Stimulated activated naive B cell treated with anti-CD40 and anti-IgM and Interleukin-4, amounts not matched to agents 10 μg/mL and 1 μg/mL and 100 μg/mL, for 72 hours (primary cell): ENCODE results near the gene STAG1.
"Not testable (repeated sequence)": the region's sequence is repeated elsewhere in the genome, so short reads cannot be mapped to it uniquely, and the experiment has no call there.

Experiments
- ATAC-seq, 2 donors: fragments of 150-1000 bp; cut with Tn5 transposase; replicated peaks; 2 replicates each; pipeline ENCODE4 v1.10.0; 2021; ENCODE audit warnings: moderate library complexity in 1 of 2
- DNase-seq: peaks from one replicate; pipeline ENCODE4 v3.0.0; 2021
- H3K27ac Mint-ChIP-seq: one replicate; pipeline ENCODE4 v1.8.0; 2022; ENCODE audit warnings: mild to moderate bottlenecking, mixed read lengths
- H3K27me3 Mint-ChIP-seq, 2 donors: one replicate each; pipeline ENCODE4 v1.8.0; 2022; ENCODE audit warnings: mixed read lengths in 2 of 2
- H3K36me3 Mint-ChIP-seq, 2 donors: one replicate each; pipeline ENCODE4 v1.8.0; 2022; ENCODE audit warnings: mixed read lengths in 2 of 2, mild to moderate bottlenecking in 1 of 2
- H3K4me1 Mint-ChIP-seq, 2 donors: one replicate each; pipeline ENCODE4 v1.8.0; 2022; ENCODE audit warnings: mixed read lengths in 2 of 2, mild to moderate bottlenecking in 1 of 2
- H3K4me3 Mint-ChIP-seq, 2 donors: one replicate each; pipeline ENCODE4 v1.8.0; 2022; ENCODE audit warnings: mild to moderate bottlenecking in 2 of 2, mixed read lengths in 2 of 2, moderate library complexity in 1 of 2
- H3K9me3 Mint-ChIP-seq, 2 donors: one replicate each; pipeline ENCODE4 v1.8.0; 2022; ENCODE audit warnings: mixed read lengths in 2 of 2, mild to moderate bottlenecking in 1 of 2

STAG1 gene

DNA sequence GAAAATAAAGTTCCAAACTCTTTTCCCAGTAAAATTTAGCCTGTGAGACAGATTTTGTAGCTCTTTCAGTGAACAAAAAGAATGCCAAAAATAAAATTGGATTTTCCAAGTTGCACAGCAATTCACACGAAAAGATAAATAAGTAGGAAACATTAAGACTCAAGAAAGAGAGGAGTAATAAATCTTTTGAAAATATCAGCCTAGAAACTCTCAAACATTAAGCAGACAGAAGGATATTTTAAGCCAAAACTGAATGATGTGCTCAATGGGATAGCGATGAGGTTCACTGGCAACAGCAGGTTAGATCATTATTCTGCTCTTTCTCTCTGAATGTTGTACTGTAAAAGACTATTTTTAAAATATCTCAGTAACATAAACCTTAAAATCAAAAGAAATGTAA, 115.0 kb downstream of the STAG1 start:
- peaks cover 2 to 4% of the 10 kb centered on the region in 2 donors for H3K9me3 Mint-ChIP-seq
- ATAC-seq (no peak), DNase-seq (no peak)
- H3K4me1 Mint-ChIP-seq: peaks cover 16 to 41% of the 10 kb centered on the region in 2 donors
- peaks cover 6 to 12% of the 10 kb centered on the region in 2 donors for H3K36me3 Mint-ChIP-seq
- no peaks in the 10 kb centered on the region for H3K27me3 Mint-ChIP-seq
- no peak overlapping the region for H3K27ac Mint-ChIP-seq
- H3K4me3 Mint-ChIP-seq: no peak overlapping the region

DNA sequence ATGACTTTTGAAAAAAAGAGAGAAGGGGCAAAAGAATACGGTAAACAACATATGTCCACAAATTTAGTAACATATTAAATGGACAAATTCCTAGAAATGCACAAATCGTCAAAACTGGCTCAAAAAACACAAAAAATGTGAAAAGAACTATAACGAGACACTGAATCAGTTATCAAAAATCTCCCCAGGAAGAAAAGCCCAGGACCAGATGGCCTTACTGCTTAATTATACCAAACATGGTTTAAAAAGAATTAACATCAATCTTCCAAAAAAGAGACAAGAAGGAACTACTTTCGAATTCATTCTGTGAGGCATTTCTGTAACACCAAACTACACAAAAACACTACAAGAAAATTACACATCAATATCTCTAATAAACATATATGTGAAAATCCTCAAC, 117.4 kb downstream of the STAG1 start:
- H3K4me1 Mint-ChIP-seq: peaks cover 23 to 46% of the 10 kb centered on the region in 2 donors
- no peak overlapping the region for H3K27ac Mint-ChIP-seq
- peaks cover 2 to 4% of the 10 kb centered on the region in 2 donors for H3K9me3 Mint-ChIP-seq
- no peak for ATAC-seq
- DNase-seq: no peak
- H3K36me3 Mint-ChIP-seq: peaks cover 8 to 26% of the 10 kb centered on the region in 2 donors
- no peak overlapping the region for H3K4me3 Mint-ChIP-seq
- H3K27me3 Mint-ChIP-seq: no peaks in the 10 kb centered on the region

DNA sequence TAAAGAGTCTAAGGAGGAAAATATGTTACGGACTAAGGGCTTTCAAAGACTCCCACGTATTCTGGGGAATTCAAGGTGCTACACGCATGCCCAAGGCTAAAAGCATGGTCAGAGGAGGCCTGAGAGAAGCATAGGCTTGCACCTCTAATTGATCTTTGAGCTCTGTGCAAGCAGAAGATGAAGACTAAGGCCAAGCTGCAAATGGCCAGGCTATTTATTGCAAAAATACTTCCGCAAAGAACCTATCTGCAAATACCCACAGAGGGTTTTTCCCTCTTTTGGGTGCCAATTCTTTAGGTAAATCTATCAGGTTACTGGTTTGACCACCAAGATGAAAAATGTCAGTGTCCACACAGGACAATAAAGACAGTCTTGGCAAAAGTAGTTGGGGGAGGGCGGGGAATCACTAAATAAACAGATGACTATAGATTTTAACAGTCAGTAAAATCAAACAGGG, 119.5 kb downstream of the STAG1 start:
- peaks cover 8 to 13% of the 10 kb centered on the region in 2 donors for H3K9me3 Mint-ChIP-seq
- H3K36me3 Mint-ChIP-seq: peaks cover 24 to 43% of the 10 kb centered on the region in 2 donors
- H3K4me3 Mint-ChIP-seq: no peak overlapping the region
- H3K27me3 Mint-ChIP-seq: no peaks in the 10 kb centered on the region
- H3K27ac Mint-ChIP-seq: no peak overlapping the region
- no peak for DNase-seq
- peaks cover 28 to 46% of the 10 kb centered on the region in 2 donors for H3K4me1 Mint-ChIP-seq
- ATAC-seq: peak in 1 of 2 donors; percentile 36

DNA sequence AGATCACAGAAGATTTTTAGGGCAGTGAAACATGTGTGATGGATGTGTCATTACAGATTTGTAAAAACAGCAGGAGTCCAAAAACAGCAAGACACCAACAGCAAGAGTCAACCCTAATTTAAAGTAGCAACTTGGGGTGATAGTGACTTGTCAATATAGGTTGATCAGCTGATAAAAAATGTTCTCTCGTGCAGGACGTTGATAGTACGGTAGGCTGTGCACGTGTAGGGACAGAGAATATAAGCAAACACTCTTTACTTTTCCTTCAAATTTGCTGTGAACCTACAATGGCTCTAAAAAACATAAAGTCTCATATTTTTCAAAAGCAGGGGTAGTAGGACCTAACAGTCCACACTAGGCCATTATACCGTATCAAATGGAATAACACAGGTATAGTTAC, 120.8 kb downstream of the STAG1 start:
- Mint-ChIP-seq H3K9me3 (peaks cover 7 to 10% of the 10 kb centered on the region in 2 donors), H3K27ac (no peak overlapping the region), H3K36me3 (peaks cover 24 to 43% of the 10 kb centered on the region in 2 donors), H3K27me3 (no peaks in the 10 kb centered on the region), H3K4me3 (no peak overlapping the region), H3K4me1 (peaks cover 24 to 45% of the 10 kb centered on the region in 2 donors)
- DNase-seq (no peak), ATAC-seq (no peak)

DNA sequence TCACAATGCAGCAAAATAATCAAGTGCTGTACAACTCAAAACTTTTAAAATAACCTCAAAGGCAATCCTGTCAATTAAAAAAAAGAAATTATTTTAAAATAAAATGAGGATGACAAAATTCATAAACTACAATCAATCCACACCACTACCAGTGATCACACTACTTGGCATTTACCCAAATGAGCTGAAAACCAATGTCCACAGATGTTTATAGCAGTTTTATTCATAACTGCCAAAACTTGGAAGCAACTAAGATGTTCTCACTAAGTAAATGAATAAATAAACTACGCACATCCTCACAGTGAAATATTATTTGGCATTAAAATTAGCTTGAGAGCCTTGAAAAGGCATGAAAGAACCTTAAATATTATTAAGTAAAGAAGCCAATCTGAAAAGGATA, 121.3 kb downstream of the STAG1 start:
- H3K9me3 Mint-ChIP-seq: peaks cover 7 to 10% of the 10 kb centered on the region in 2 donors
- H3K27ac Mint-ChIP-seq: no peak overlapping the region
- H3K36me3 Mint-ChIP-seq: peaks cover 24 to 43% of the 10 kb centered on the region in 2 donors
- no peaks in the 10 kb centered on the region for H3K27me3 Mint-ChIP-seq
- no peak overlapping the region for H3K4me3 Mint-ChIP-seq
- ATAC-seq: no peak
- no peak for DNase-seq
- peaks cover 24 to 50% of the 10 kb centered on the region in 2 donors for H3K4me1 Mint-ChIP-seq

DNA sequence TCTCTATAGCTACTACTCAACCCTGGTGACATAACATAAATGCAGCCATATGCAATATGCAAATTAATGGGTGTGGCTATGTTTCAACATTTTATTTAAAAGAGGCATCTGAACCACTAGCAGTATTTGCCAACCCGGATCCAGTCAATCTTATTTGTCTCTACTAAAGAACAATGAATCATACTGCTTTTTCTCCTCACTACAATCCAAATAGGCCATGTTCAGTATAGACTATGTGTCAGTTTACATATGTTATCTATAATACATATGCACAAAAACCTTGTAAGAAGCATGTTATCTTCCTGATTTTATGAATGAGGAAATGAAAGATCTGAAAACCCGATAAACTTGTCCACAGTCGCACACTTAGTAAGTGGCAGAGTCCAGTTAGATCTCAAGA, 125.7 kb downstream of the STAG1 start:
- Mint-ChIP-seq H3K27me3 (no peaks in the 10 kb centered on the region), H3K27ac (no peak overlapping the region), H3K36me3 (peaks cover 24 to 49% of the 10 kb centered on the region in 2 donors), H3K4me1 (peaks cover 15 to 37% of the 10 kb centered on the region in 2 donors), H3K9me3 (peaks cover 7 to 10% of the 10 kb centered on the region in 2 donors), H3K4me3 (no peak overlapping the region)
- no peak for ATAC-seq
- no peak for DNase-seq

DNA sequence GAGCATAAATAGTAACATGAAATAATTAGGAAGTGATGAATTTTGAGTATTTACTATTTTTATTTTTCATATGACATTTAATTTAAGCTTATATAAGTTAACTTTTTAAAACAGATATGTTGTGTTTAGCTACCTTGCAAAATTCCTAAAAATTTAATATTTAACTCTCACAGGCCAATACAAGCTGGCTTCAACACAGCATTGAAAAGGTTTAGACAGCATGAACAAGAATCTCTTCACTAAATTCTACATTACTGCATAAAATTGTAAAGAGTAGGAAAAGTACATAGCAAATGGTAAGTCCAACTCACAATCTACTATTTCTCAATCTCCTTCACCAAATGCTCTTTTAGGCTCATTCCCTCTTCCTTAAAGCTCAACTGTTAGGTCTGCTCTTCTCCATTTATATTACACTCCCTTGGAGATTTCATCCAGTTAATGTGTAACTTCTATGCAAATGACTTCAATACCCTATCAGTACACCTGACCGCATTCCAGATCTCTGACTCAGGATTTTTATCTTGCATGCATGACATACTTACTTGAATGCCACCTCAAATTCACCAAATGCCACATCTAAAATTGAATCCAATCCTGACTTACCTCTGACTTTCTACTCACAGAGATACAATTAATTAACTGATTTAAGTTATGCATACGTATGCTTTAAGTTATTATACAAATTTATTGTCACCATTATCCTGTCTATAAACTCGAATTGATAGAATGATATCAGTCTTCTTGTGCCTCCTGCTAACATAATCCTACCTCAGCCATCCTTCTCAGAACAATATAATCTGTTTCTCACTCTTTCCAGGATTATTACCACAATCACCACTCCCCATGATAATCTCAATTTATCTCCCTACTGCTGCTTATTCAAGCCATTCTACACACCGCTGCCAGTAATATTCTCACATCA, 127.0 kb downstream of the STAG1 start:
- Mint-ChIP-seq H3K27ac (no peak overlapping the region), H3K27me3 (no peaks in the 10 kb centered on the region), H3K4me1 (peaks cover 12 to 36% of the 10 kb centered on the region in 2 donors), H3K4me3 (no peak overlapping the region), H3K36me3 (peaks cover 26 to 43% of the 10 kb centered on the region in 2 donors), H3K9me3 (peaks cover 7 to 10% of the 10 kb centered on the region in 2 donors)
- DNase-seq (no peak), ATAC-seq (peak; percentile 50 to 57)

DNA sequence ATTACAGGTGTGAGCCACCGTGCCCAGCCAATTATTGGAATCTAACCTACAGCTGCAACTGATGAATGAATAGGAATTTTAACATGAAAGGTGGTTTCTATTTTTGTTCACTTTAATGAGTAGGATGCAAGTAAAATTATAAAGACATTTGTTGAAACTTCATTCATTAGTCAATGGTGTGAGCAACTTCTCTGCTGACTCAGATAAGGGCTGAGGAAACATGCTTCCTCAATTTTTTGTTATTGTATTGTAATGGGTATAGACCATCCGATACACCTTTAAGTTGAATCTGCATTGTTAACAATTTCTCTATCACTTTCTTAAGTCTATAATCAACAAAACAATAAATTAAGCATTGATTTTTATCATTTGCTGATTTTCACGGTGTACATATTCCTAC, 127.8 kb downstream of the STAG1 start:
- Mint-ChIP-seq H3K4me3 (no peak overlapping the region), H3K4me1 (peaks cover 12 to 36% of the 10 kb centered on the region in 2 donors), H3K9me3 (peaks cover 7 to 10% of the 10 kb centered on the region in 2 donors), H3K27ac (no peak overlapping the region), H3K36me3 (peaks cover 22 to 36% of the 10 kb centered on the region in 2 donors), H3K27me3 (no peaks in the 10 kb centered on the region)
- peak; percentile 52 to 56 for ATAC-seq
- DNase-seq: no peak

DNA sequence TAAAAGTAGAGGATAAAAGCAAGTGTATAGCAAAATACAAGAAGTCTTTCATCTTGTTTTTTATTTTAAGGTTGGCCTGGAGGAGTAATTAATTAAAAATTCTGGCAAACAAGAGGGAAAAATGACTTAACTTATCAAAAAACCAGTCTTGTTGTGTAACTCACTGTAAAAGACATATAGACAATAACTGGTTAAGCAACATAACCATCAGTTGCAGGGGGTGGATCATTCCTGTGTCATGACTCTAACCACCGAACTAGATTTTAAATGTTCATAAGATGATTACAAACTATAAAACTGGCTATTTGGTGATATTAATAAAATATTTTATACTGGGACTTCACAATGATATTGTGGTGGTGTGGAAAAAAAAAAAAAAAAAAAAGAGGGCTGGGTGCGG, 130.6 kb downstream of the STAG1 start:
- no peaks in the 10 kb centered on the region for H3K9me3 Mint-ChIP-seq
- H3K4me3 Mint-ChIP-seq: no peak overlapping the region
- H3K36me3 Mint-ChIP-seq: peaks cover 13 to 33% of the 10 kb centered on the region in 2 donors
- ATAC-seq (no peak), DNase-seq (no peak)
- no peak overlapping the region for H3K27ac Mint-ChIP-seq
- H3K4me1 Mint-ChIP-seq: peaks cover 11 to 31% of the 10 kb centered on the region in 2 donors
- H3K27me3 Mint-ChIP-seq: no peaks in the 10 kb centered on the region

DNA sequence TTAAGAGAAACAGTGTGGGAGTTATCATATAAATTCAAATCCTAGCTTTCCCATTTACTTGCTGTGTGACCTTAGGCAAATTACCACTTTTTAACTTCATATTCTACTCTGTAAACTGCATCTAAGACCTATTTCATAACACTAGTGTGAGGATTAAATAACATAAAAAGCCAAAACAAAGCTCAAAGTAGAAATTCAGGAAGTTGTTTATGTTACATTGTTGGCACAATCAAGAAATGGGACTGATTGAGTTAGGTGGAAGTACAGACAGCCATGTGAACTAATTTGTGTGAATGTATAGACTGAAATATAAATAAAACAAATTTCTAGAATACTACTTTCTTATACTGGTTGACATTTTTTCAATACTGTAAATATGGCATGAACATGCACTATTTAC, 131.7 kb downstream of the STAG1 start:
- H3K36me3 Mint-ChIP-seq: peaks cover 16 to 34% of the 10 kb centered on the region in 2 donors
- ATAC-seq: no peak
- no peak overlapping the region for H3K27ac Mint-ChIP-seq

DNA sequence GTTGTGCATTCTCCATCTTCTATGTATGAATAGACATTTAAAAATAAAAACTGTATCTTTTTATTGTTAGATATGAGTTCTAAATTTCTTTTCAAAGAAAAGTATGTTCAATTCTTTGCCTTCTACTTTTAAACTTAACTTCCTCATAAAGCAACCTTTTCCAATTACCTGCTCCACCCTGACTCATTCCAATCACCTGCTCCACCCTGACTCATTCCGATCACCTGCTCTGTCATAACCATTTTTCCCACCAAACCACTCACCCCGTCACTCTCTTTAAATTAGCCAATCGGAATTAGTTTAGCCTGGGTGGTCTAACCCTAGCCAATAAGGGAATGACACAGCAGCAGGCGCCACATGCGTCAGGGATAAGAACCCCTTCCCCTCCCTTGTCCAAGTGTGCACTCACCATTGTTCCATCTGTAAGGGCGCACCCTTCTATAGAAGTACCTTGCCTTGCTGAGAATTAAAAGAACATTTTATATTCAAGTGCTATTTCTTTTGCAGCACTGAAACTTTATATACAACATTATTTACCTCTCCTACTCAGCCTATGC, 134.1 kb downstream of the STAG1 start:
- Mint-ChIP-seq H3K4me1 (peaks cover 5 to 15% of the 10 kb centered on the region in 2 donors), H3K27ac (peak overlapping the region; percentile 0), H3K36me3 (peaks cover 16 to 31% of the 10 kb centered on the region in 2 donors)
- not testable (repeated sequence) for H3K9me3 Mint-ChIP-seq, H3K27me3 Mint-ChIP-seq, ATAC-seq, H3K4me3 Mint-ChIP-seq, DNase-seq

More for the DNA sequence above, 131.7 kb downstream of the STAG1 start:
- no peaks in the 10 kb centered on the region for H3K9me3 Mint-ChIP-seq
- DNase-seq: no peak
- no peaks in the 10 kb centered on the region for H3K27me3 Mint-ChIP-seq
- H3K4me1 Mint-ChIP-seq: peaks cover 9 to 21% of the 10 kb centered on the region in 2 donors
- H3K4me3 Mint-ChIP-seq: no peak overlapping the region

DNA sequence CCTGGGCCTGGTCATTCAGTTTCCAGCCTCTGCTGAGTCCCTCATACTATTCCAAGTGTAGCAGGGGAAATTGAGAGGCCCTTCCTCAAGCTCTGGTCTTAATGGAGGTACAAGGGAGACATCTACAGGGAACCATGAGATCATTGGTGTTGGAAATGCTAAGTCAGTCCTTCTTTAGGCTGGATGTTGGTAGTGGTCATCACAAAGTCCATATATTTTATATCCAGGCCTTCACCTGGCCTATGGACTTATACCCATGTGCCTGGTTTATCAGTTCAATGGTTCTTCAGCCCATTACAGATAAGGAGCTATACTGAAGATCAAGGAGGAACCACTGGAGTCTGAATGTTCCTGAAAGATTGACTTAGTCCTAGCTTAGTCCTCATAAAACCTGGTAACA, 135.0 kb downstream of the STAG1 start:
- ATAC-seq (no peak), DNase-seq (no peak)
- Mint-ChIP-seq H3K27ac (no peak overlapping the region), H3K4me1 (peaks cover 5 to 7% of the 10 kb centered on the region in 2 donors), H3K27me3 (no peaks in the 10 kb centered on the region), H3K36me3 (peaks cover 15 to 25% of the 10 kb centered on the region in 2 donors), H3K4me3 (no peak overlapping the region), H3K9me3 (no peaks in the 10 kb centered on the region)

DNA sequence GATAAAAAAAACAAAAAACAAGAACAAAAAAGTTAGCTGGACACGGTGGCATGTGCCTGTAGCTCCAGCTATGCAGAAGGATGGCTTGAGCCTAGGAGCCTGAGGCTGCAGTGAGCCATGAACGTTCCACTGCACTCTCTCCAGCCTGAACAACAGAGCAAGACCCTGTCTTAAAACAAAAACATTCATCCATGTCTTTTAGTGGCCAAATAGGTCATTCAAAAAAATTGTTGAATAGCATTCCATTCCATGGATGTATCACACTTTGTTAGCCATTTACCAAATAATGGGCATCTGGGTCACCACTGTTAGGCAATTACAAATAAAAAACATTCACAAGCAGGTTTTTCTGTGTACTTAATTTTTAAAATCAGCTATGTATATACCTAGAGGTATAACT, 139.7 kb downstream of the STAG1 start:
- Mint-ChIP-seq H3K27me3 (no peaks in the 10 kb centered on the region), H3K9me3 (no peaks in the 10 kb centered on the region), H3K4me1 (peaks cover 2 to 5% of the 10 kb centered on the region in 2 donors), H3K4me3 (no peak overlapping the region), H3K27ac (no peak overlapping the region), H3K36me3 (peaks cover 15 to 16% of the 10 kb centered on the region in 2 donors)
- DNase-seq (no peak), ATAC-seq (no peak)

DNA sequence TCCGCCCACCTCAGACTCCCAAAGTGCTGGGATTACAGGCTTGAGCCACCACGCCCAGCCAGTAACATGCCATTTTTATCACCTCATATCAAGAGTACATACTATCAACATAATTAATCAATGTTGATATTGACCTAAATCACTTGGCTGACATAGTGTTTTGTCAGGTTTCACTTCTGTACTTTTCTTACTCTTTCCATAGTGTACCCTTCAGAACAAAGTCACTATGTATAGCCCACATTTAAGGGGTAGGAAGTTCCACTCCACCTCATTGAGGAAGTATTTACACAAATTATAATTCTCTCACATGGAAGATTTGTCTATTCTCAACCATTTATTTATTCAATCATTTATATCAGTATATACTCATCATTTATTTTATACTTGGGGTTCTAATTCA, 145.2 kb downstream of the STAG1 start:
- H3K27me3 Mint-ChIP-seq: no peaks in the 10 kb centered on the region
- H3K4me3 Mint-ChIP-seq: no peak overlapping the region
- ATAC-seq: peak; percentile 69 to 71
- H3K9me3 Mint-ChIP-seq: no peaks in the 10 kb centered on the region
- H3K36me3 Mint-ChIP-seq: peaks cover 23 to 25% of the 10 kb centered on the region in 2 donors
- peaks cover 2 to 23% of the 10 kb centered on the region in 2 donors for H3K4me1 Mint-ChIP-seq
- DNase-seq: no peak
- H3K27ac Mint-ChIP-seq: no peak overlapping the region
